ENCODE measurements around the gene VIPR2.

DNA sequence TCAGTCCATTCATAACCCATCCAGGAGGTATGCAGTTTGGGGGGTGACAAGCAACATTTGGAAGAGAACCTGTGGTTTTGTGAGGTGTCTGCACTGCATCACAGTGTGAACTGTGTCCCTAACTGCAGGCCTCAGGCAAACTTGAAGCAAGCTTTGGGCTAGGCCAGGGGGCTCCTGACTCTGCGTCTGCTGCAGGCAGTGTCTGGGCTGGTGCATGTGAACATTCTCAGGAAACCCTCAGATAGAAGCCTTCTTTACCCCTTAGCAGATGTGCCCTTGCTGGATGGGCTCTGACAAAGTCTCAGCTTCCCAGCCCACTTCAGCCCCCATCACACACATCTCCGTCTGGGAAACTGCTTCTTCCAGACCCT lies 61.0 kb downstream of the VIPR2 start:
- TF ChIP-seq POLR2A (IDR thresholded peaks at IDR 0.05): no peak
- TF ChIP-seq, protein P1, sequence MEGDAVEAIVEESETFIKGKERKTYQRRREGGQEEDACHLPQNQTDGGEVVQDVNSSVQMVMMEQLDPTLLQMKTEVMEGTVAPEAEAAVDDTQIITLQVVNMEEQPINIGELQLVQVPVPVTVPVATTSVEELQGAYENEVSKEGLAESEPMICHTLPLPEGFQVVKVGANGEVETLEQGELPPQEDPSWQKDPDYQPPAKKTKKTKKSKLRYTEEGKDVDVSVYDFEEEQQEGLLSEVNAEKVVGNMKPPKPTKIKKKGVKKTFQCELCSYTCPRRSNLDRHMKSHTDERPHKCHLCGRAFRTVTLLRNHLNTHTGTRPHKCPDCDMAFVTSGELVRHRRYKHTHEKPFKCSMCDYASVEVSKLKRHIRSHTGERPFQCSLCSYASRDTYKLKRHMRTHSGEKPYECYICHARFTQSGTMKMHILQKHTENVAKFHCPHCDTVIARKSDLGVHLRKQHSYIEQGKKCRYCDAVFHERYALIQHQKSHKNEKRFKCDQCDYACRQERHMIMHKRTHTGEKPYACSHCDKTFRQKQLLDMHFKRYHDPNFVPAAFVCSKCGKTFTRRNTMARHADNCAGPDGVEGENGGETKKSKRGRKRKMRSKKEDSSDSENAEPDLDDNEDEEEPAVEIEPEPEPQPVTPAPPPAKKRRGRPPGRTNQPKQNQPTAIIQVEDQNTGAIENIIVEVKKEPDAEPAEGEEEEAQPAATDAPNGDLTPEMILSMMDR (IDR thresholded peaks at IDR 0.05): no peak
